Measurements from ENCODE around the gene CDH4.

CDH4 gene

DNA sequence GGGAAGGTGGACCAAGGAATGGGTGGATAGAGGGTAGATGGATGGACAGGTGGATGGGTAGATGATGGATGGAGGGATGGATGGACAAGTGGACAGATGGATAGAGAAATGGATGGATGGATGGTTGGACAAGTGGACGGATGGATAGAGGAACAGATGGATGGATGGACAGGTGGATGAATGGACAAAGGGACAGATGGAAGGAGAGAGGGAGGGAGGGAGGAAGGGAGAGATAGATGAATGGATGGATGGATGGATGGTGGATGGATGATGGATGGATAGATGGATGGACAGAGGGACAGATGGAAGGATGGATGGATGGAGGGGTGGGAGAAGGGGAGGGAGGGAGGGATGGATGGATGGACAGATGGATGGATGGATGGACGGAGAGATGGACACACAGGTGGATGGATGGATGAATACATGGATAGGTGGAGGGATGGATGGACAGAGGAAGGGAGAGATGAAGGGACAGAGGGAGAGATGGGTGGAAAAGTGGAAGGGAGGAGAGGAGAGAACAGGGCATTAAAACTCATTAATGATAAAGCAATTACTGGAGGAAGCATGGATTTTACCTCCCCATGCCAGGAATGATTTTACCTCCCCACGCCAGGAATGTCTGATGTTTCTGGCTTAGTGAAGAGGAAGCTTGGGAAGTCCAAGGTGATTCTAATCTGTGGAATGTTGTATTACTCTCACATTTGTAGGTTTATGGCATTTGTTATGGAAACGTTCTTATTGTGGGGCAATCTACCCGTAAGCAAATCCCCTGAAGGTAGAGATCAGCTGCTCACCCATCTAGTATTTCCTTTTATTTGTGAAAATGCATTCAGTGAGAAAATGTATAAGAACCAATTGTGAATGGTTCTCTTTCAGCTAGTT lies 430.3 kb downstream of the CDH4 start:
- no peak for DNase-seq

DNA sequence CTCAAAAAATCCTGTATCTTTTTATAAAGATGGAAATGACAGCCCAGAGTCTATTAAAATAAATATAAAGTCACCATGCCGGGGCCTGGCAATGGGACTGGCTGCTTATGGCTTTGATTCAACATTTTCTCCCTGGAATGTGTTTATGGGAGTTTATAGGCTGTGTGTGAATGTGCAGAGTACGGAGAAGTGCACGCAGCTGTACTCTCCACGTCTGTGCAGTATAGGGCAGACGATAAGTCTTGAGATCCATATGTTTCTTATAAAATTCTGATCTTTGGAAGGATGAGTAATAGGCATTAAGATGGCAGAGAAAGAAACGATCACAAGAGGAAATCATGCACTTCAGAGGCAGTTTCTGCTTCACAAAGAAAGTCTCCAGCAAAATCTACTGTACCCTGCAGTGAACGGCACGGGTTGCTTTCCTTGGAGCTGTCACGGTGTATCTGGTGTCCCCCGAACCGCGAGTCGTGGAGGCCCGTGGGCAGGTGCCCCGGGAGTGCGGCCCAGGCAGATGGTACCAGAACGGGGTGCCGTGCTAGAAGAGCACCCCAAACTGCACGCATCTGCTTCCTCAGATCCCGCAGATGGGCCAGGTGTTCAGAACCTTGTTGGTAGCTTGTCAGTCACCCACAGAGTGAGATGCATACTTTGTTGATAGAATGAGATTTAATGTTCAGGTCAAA lies 431.1 kb downstream of the CDH4 start:
- no peak for DNase-seq

DNA sequence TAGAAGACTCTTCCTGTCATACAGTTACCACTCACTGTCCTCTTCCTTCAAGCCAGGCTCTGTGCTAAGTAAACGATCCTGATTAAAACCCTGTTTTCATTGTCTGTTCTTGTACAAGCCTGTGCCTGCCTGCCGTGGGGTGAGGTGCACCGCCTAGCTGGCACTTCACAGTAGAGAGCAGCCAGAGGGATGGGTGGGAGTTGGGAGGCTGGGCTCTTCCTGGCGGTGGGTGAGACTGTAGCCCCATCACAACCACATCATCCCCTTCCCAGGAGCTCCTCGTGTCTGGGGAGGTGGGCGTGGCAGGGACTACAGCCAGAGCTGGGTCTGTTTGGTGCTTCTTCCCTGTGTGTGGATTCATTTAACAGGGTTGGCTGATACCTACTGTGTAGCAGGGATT lies 431.7 kb downstream of the CDH4 start:
- no peak for DNase-seq

DNA sequence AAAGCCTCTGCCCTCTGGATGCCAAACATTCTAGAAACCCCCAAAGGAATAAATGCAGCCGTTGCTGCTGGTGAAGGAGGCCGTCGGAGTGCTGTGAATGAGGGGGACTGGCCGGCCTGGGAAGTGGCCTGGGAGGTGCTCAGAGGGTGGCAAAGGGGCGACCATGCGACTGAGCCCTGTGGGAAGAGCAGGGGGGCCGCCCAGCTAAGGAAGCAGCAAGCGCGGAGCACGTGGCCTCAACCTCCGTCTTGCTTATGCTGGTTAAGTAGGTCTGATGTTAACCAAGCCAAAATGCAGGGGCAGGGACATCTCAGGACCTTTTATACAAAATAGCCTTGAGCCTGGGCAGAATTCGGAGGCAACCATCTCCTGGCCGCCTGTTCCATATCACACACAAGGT lies 432.1 kb downstream of the CDH4 start:
- no peak for DNase-seq

DNA sequence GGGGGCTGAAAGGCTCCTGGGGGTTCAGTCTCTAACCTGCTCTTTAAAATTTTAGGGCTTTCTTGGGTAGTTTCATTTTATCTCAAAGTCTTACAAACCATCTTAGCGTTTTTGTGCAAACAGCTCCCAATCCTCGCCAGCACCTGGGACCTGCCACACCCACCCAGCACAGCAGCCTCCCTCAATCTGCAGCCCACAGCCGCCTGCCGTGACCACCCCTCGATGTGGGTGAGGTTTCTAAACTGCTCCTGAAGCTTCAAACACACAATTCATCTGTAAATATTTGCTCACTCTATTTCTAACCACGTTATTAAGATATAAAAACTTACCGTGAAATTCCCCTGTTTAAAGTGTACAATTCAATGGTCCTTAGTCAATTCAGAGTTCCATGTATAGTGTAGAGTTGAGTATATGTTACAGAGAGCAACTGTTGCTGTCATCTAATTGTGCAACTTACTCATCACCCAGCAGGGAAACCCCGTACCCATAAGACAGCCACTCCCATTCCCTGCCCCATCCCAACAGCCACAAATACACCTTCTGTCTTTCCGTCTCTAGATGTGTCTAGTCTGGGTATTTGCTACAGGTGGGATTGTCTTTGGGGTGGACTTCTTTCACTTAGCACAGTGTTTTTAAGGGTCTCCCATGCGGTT lies 432.6 kb downstream of the CDH4 start:
- no peak for DNase-seq

DNA sequence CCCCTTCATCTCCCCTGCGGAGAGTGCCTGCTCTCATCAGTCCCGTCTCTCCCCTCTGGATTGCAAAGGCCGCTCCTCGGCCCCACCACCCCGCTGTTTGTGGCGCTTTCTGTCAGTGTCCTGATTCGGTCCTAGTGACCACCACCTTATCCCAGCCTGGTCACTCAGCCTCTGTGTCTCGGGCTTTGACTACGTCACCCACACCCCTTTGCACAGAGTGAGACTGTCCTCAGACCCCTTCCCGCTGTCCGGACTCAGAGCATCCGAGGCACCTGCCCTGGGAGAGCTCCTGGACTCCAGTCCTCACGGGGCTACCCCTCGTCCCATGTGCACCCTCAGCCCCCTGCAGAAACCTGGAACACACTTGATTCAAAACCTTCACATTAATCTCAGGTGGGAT lies 433.4 kb downstream of the CDH4 start:
- DNase-seq: no peak

DNA sequence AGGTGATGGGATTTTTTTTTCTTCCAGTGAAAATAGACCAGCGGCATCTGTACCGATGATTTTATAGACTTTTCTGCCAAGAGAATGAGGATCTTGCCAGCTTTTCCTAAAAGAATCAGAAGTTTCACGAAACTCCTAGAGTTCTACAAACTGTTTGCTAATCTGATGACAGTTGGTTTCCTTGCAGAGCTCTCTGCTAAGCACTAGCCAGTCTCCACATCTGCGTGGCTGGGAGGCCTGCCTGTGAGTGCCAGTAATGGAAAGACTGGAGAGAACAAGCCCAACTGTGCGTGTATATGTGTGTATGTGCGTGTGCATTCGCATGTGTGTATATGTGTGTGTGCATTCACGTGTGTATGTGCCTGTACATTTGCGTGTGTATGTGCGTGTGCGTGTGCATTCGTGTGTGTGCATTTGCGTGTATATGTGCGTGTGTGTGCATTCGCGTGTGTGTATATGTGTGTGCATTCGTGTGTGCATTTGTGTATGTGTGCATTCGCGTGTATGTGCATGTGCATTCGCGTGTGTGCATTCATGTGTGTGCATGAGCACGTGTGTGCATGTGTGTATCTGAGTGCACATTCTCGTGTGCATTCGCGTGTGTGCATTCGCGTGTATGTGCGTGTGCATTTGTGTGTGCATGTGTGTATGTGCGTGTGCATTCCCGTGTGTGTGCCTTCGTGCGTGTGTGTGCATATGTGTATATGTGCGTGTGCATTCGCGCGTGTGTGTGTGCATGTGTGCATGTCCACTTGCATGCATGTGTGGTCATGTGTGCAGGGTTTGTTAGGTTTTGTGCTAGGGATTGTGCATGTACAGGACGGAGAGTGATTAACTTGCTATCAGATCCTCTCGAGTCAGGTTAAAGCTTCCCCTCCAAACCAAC lies 434.2 kb downstream of the CDH4 start:
- DNase-seq: no peak

DNA sequence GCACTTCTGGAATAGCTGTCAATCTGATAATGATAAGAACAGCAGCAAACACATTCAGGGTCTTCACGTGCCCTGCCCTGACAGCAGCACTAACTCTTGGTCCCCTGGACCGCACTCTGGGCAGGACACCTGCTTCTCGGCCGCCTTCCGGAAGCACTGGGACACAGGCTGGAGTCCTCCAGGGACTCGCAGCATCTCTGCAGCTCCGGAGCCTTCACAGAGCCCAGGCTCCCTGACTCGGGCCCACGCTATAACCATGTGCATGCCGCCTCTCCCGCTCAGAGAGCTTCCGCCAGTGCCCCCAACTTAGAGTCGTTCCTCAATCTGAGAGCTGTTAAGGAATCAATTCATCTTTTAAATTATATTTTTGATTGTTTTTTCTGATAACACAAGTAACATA lies 436.4 kb downstream of the CDH4 start:
- DNase-seq: no peak

DNA sequence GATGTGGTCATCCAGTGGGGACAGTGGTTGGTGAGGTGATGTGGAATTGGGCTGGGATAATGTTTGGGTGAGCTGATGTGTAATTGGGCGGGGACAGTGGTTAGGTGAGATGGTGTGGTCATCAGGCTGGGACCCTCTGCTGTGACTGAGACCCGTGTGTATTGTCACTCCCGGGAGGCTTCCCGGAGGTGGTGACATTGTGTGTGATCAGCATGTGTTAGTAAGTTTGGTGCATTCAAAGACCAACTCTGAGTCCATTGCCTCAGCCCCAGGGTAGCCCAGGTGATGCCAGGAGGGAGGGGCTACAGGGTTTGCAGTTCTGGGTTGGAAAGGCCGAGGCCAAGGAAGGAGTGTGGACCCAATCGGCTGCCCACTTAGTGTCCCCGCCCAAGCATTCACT lies 438.1 kb downstream of the CDH4 start:
- no peak for DNase-seq

DNA sequence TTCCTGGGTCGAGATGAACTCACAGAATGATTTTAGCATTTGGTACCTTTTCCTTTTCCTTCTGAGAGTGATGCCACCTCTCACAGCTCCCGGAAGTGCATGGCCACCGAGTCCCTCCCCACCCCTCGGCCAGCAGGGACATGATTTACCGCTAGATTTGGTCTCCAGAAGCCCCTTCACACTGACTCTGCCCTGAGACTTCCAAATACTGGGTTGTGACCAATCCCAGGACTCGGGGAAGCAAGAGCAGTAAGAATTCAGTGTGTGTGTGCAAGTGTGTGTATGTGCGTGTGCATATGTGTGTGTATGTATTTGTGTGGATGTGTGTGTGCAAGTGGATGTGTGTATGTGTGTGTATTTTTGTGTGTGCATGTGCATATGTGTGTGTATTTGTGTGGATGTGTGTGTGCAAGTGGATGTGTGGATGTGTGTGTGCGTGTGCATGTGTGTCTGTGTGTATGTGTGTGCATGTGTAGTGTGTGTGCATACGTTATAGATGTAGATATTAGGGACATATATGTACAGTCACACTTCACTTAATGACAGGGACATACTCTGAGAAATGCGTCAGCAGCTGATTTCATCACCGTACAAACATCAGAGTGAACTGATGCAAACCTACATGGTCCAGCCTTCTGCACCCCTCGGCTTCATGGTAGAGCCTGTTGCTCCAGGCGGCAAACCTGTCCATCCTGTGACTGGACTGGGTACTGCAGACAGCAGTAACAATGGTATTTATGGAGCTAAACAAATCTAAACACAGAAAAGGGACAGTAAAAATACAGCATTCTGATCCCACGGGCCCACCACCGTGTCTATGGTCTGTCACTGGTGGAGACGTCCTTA lies 439.2 kb downstream of the CDH4 start:
- DNase-seq: no peak

DNA sequence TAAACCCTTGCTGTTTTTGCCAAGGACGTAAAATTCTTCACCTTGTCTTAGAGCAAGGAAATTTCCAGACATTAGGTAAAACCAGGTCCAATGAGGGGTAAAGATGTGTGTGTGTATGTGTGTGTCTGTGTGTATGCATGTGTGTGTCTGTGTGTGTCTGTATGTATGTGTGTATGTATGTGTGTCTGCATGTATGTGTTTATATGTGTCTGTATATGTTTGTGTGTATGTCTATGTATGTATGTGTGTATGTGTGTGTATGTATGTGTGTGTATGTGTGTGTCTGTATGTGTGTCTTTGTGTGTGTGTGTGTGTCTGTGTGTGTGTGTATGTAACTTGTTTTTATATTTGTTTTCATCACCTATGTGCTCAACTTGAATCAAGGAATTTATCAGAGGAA lies 439.9 kb downstream of the CDH4 start:
- no peak for DNase-seq

DNA sequence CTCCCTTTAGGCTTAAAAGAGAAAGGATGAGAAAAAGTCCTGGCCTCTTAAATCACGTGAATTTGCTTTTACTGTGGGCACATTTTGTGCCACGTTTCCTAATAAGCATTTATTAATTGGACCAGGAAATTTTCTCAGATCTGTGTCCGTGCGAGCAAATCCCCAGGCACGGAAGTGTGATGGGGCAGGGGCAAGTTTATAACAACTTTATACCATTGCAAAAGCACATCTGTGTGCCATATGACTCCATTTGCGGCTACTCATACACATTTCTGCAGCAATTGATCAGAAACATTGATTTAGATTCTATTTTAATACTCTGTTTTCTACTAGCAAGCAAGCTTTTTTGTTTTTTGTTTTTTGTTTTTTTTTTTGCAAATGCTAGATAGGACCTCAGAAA lies 440.4 kb downstream of the CDH4 start:
- DNase-seq: no peak

DNA sequence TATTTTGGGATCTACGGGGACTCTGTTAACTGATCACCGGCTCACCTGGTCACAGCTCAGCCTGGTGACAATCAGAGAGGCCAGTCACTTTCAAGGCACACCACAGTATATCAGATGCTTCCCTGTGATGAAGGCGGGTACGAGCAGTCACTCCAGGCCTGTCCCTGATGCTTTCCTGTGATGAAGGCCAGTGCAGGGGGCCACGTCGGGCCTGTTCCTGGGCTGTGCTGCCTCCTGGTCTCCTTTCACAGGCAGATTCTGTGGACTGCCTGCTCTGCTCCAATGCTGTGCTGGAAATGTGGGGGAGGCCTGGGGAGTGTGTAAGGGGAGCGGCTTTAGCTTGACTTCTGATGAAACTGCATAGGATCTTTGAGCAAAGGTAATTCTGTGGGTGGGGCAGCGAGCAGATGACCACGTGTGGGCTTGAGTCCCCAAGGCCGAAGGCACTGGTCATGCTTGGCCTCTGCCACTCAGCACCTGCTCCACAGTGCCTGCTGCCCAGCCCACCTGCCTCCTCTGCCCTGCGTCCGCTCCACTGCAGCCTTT lies 441.1 kb downstream of the CDH4 start:
- DNase-seq: no peak

DNA sequence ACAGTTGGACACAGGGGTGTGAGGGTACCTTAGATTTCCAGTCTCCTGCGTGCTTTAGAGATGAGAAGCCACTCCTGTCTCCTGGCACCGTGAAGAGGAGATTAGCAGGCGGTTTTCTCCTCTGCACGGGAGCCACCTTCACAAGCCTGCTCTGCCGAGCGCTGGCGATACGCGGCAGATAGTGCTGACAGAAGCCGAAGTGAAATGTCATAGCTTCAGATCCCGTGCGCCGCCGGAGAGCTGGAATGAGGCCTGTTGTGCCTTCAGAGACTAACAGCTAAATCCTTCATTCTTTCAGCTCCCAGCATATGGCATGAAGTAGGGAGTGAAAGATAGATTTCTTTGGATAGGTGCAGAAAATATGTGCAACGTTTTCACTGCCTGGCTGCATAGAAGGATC lies 442.6 kb downstream of the CDH4 start:
- no peak for DNase-seq

DNA sequence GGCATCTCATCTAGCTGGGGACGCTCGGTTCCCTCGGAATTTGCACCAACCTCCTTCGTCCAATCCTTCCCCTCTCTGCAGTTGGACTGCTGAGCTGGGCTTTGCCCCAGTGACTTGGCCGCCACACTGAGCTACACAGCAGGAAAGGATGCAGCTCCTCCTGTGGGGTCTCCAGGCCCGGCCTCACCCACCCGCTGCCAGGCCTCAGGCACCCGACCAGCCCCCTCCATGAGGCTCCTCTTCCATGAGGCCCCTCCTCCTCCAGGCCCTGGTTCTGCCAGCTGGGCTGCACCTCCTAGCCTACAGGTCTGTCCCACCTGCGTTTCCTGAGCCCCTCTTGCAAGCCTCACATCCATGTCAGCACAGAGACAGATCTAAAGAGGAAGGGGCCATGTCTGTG lies 443.7 kb downstream of the CDH4 start:
- no peak for DNase-seq

DNA sequence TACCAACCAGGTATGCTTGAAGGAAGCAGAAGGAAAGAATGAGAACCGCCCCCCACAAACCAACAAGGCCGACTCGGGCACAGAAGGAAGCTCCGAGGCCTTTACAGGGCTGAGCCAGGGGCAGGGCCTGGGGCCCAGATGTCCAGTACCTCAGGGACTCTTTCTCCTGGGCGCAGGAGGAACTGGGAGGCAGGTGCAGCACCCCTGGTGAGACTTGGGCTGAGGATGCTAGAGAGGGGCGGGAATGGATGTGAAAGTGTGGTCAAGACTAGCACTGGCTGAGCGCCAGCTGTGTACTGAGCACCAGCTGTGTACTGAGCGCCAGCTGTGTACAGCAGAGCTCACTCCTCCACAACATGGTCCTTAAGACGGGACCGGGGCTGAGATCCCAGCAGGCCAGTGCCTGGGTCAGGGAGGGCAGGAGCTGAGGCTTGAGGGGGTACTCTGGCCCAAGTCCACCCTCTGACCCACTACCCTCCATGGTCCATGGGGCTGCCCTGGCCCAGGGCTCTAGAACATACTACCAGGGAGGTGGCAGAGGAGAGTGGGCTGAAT lies 444.2 kb downstream of the CDH4 start:
- no peak for DNase-seq

DNA sequence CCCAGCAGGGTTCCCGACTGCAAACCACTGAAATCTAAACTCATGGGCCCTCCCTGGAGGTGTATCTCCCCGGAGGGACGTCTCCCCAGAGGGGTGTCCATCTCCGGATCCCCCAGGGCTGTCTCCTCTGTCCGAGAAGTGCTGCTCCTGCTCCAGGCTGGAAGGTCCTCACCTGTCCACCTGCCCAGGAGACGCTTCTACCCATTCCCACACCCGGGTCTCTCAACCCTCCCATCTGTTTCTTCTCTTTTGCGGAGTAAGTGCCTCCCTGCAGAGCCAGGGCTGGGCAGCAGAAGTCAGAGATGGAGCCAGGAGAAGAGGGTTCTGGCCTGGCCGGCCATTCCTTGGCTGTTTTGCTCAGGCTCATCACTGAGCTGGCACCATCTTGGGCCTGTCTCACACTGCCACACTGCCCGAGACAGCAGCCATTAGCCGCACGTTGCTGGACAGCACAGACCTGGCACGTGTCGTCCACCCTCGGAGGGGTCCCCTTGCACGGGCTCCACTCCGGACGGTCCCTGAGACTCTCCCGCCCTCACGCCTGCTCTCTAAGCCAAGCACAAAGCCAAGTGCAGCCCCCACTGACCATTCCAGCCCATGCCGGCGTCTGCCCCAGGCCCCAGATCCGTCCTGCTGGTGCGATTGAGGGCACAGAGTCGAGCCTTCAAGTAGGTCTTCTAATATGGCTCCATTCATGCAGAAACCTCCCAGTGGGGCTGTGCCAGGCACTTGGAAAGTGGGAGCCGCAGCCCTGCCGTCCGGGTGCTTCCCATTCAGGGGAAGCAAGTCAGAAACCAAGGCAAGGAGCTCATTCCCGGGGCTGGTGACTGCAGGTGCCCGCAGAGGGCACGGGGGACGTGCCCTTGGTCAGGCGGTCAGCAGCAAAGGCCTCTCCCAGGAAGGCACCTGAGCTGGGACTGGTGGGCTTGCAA lies 445.9 kb downstream of the CDH4 start:
- DNase-seq: no peak

DNA sequence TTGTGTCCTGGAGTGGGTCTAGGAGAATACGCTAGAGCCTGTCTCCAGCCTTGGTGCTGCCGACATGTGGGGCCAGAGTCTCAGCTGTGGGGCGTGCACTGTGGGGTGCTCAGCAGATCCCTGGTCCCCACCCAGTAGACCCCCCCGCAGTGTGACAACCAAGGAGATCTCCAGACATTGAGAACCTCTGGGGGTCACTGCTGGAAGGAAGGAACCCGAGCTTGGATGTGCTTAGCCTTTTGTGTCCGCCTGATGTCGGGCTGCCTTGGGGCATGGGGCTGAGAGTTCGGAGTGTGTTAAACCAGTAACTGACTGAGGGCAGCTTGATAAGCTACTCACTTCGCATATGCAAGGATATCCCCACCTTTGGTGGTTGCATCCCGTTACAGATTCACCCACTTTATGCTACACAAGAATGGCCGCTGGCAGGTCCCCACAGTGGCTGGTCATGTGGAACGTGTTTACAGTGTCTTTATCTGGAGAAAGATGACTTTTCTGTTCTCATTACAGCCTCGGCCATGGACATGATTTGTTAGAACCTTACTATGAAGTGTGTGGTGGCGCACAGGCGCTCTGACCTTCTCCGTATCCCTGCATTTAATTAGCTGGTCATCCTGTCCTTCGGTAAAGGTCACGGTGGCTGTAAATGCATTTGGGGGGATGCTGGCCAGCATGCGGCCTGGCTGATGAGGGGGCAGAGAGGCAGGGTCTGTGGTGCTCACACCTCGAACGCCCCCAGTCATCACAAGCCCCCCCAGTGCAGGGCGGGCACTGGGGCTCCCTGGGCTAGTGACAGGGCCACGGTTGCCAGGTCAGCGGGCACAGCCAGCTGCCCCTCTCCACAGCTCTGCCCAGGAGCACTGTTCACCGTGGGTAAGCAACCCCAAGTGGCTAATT lies 446.8 kb downstream of the CDH4 start:
- no peak for DNase-seq
